Hindlimb muscle (tissue), 1 donor: Measurements from ENCODE around the gene TMEM175. TPM values are rescaled to one million over a fixed set of nuclear protein-coding genes. Genes with fewer than 3 reads are reported as not detected.

Experiments used
- DNase-seq: peaks from one replicate; pipeline ENCODE4 v3.0.0-alpha.2; 2013
- polyA plus RNA-seq: library from polyadenylated mRNA; unstranded; fragments of 120-200 nt; gene quantifications from one replicate; pipeline ENCODE4 v1.2.1, GENCODE V29; 2013; ENCODE audit not compliant: insufficient read length

TMEM175 gene
- polyA plus RNA-seq, 1 donor, result 22.1 TPM

DNA sequence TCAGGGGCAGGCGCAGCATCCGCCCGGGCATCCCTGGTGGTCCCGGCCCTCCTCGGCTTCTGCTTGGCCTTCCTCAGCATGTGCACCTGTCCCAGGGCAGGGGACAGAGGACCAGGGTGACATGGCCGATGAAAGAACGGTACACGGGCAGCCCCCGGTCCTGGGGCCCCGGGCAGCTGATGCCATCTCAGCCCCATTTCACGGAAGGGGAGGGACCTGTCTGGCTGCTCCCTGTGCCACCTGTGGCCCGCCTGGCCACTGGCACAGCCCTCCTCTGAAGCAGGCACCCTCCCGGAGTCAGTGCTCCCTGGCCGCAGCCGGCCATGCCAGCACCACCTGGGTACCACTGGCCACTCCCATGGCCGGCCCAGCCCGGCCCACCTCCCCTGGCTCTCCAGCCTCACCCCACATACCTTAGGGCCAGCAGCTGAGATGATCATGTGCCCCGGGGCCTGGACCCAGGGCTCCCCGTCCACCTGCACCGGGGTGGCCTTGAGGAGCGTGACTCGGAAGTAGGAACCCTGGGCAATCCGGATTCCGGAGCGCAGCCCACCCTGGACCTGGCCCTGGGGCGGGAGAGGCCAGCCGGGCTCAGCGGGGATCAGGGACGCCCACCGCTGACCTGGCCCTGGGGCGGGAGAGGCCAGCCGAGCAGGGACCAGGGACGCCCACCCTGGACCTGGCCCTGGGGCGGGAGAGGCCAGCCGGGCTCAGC lies 28.5 kb downstream of the TMEM175 start:
- no peak for DNase-seq

DNA sequence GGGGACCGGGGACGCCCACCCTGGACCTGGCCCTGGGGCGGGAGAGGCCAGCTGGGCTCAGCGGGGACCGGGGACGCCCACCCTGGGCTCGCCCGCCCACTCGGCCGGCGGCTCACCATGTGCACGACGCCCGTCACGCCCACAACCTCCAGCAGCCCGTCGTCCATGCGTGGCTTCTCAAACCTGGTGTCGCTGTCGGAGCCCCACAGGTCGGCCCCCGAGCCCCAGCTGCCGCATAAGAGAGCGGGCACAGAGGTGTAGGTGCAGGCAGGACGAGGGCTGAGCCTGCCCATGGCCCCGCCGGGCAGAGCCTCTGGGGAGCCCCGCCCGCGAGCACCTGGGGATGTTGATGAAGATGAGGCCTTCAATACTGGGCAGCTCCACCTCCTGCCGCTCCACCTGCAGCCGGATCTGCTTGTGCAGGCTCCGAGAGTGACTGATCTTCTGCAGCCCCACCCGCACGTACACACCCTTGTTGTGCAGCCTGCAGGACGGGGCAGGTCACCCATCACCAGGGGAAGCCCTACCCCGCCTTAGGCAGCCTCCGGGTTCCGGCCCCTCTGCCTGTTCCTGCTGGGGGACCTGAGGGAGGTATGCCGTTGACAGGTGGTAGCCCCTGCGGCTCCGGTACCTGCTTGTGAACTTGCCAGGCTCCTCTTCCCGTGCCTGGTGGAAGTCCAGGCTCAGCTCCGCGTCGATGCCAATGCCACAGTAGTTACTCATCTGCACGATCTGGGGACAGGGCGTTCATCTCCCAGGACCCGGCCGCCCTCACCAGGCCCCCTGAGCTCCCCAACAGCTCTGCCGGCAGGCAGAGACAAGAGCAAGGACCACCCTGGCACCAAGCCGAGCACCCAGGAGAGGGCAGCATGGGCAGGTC lies 29.3 kb downstream of the TMEM175 start:
- DNase-seq, result no peak

DNA sequence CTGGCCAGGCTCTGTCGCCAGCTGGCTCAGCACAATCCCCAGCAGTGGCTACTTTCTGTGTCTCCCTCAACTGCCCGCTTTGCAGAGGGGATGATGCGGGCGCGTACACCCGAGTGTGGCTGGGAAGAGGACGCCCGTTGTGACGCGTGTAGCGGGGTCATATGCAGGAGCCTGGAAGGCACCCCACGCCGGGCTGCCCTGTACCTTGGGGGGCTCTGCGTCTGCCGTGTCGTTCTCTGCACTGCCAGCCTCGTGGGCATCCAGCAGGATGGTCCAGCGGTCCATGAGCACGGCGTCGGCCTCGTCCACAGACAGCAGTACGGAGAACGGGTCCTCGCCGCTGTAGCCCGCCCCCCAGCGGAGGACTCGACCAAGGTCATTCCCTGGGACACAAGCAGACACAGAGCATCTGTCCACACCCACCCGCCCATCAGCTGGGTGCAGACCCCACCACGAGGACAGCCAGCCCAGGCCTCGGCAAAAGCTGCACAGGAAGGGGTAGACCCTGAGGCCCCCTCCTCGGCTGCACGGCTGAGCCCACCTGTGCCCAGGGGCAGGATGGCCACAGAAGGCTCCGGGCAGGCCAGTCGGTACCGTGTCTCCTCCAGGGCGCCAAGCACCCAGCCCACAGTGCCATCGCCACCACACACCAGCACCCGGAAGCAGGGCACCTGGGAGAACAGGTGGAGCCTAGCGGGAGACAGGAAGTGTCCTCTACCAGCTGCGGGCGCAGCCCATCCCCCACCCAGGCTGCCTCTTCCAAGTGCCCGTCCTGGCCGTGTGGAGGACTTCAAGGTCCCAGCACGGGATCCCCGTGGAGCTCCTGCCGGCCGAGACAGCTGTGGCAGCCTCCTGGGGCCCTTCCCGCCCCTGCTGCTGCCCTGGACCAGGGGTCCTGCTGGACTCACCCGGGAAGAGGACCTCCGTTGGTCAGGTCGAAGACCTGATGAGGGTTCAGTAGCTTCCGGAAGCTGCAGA lies 30.3 kb downstream of the TMEM175 start:
- no peak for DNase-seq

DNA sequence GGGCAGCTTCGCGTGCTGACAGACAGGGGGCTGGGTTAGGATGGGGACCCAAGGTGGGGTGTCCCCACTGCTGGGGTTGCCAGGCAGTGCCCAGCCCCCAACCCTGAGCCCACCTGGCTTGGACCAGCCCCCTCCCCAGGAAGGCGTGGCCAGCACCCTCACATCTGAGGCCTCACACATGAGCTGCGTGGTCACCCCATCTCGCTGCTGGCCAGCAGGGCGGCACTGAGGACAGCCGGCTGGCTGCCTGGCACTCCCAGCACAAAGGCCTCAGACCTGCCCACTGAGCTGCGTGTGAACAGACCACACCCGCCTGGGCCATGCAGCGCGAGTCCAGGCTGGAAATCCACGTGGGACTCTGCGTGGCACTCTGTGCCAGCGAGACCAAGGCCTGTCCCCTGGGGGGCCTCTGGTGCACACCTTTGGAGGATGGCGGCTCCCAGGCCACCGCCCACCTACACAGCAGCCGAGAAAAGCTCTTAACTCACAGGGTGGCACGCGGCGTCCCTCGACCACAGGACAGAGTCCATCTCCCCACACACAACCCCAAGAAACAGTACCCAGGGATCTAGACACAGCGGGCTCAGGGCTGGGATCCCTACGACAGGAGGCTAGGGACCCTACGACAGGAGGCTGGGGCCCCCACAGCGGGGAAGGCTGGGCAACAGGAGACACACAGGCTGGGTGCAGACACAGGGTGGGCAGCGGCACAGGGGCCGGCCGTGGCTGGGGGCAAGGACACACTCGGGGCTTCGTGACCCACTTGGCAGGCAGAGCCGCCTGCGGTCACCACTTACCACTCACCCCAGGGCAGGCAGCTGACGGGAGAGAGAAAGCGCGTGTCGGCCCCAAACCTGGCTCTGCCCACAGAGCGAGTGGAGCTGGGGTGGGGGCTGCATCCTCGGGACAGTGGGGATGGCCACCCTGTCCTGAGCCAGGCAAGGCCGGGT lies 31.3 kb downstream of the TMEM175 start:
- DNase-seq, result no peak

DNA sequence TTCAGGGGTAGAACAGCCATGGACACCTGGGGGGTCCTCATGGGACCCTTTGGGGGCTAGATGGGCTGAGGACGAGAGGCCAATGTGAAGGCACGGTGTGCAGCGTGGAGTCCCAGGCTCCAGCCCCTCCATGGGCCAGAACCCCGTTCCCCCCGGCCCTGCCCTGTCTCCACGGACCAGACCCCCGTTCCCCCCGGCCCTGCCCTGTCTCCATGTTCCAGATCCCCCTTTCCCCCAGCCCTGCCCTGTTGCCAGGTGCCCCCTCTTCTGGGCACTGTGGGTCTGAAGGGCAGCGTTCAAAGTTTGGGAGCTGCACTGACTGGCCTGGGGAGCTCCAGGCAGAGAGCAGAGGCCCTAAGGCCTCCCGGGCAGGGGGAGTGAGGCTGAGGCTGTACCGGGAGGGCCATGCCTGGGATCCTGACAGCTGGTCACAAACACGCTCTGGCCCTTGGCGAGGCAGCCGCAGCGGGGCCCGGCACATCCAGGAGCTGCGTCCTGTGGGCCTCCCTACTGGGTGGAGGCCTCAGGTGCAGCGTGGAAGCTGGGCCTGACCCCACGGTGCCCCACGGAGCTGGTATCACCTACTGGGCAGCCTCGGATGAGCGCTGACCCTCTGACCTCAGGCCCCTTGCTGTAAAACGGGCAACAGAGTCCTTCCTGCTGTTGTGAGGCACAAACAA lies 32.2 kb downstream of the TMEM175 start:
- DNase-seq, result no peak

DNA sequence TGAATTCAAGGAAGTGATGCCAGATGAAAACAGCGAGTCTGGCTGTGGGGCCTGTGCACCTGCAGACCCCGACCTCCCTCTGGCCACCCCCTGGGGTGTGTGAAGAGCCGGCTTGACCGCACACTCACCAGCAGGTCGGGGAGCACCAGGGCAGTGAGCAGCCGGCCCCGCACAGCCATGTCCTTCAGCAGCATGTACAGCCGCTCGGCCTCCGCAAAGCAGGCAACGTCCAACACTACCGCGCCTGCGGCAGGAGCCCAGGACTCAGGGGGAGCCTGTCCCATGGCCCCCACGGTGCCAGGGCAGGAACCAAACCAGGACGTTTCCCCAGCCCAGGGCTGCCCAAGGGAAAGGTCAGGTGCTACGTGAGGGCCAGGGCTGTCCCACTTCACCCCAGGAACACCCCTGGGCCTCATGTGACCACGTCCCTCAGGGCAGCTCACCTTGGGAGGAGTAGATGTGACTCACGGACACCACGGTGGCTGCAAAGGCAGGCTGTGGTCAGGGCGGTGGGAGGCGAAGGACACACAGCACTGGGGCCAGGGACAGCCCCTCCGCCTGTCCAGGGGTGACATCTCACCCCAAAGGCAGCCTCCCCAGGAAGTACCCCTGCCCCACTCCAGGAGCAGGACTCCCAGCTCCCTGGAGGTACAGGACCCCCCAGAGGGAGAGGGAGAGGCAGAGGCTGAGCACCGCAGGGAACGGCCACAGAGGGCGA lies 32.9 kb downstream of the TMEM175 start:
- no peak for DNase-seq

- DNase-seq, result no peak
Measured at GRCh38 chr4:965766-966134, 33.5 kb downstream of the TMEM175 start.

DNA sequence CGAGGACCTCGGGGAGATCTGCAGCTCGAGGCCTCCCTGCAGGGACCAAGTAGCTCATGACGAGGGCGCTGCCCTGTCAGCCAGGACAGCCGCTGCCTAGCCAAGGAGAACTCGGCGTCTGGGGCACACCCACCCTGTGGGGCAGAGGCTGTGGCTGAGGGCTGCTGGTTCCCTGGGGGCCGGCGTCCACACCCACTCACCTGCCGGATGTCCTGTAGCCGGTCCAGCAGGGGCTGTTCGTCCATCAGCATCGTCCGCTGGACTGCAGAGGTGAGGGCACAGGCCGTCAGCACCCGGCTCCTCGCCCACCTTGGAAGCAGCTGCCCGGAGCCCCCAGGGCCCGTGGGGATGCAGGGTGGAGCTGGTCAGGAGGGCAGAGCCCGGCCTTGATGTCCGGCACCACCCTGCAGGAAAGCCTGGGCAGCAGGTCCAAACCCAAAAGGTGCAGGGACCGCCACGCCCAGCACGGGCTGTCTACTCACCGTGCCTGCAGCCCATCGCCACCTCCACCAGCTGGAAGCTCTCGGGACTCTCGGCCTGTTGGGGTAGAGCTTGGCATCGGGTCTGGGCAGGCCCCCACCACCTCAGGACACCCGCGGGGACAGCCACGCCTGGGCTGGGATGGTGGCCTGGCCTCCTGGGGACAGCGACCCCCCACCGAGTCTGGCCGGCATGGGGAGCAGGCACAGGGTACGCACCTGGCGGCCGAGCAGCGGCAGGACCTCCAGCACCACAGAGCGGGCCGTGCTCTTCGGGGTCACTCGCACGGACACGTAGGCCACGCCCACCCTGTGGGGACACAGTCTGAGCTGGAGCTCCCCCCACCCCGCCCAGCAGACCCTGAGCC lies 34.2 kb downstream of the TMEM175 start:
- no peak for DNase-seq

DNA sequence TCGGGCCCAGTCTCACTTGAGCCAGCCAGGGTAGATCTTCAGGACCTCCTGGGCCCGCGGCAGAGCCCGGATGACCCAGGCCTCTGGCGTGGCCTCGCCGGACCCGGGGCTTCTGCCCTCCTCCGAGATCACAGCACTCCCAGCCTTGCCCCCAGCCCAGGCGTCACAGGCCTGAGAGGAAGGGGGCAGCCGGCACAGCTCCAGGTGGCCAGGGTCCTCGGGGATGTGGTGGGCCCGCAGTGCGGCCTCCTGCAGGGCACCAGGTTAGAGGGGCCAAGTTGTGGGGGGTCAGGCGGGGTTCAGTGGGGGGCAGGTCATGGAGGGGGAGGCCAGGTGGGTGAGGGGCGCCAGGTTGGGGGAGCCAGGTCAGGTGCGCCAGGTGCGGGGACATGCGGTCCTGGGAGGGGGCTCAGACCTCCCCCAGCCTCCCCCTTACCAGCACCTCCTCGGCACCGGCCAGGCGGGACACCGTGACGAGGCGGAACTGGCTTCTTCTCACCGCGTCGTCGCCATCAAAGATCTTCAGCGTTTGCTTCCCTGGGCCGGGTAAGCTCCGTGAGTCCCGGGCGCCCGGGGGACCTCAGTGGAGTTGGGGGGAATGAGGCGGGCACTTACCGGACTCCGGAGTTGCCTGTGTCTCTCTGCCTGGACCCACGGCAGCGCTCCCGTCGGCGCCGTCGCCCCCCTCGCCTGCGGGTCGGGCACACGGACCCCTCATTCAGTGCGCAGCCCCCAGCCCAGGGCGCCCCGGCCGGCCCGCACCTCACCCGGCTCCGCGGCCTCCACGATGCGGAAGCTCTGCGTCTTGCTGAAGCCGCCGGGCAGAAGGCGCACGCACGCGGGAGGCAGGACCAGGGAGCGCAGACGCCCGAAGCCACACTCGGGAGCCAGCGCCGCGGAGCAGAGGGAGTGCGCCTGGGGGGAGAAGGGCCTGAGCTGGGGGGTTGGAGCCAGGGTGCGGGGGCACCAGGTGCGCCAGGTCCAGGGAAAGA lies 35.1 kb downstream of the TMEM175 start:
- DNase-seq, result no peak

DNA sequence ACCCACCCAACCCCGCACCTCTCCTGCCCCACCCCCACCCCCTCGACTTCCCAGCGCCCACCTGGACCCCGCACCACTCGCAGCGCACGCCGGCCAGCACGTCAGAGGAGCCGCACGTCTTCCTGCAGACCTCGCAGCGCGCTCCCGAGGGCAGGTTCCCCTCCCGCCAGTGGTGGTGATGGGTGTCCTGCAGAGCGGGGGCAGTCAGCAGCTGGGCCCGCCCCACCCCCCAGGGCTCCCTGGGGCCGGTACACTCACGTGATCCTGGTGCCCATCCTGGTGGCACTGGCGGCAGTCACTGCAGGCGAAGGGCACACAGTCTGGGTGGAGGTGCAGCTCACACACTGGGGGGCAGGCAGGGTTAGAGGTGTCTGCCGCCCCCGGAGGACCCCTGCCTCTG lies 36.0 kb downstream of the TMEM175 start:
- no peak for DNase-seq

DNA sequence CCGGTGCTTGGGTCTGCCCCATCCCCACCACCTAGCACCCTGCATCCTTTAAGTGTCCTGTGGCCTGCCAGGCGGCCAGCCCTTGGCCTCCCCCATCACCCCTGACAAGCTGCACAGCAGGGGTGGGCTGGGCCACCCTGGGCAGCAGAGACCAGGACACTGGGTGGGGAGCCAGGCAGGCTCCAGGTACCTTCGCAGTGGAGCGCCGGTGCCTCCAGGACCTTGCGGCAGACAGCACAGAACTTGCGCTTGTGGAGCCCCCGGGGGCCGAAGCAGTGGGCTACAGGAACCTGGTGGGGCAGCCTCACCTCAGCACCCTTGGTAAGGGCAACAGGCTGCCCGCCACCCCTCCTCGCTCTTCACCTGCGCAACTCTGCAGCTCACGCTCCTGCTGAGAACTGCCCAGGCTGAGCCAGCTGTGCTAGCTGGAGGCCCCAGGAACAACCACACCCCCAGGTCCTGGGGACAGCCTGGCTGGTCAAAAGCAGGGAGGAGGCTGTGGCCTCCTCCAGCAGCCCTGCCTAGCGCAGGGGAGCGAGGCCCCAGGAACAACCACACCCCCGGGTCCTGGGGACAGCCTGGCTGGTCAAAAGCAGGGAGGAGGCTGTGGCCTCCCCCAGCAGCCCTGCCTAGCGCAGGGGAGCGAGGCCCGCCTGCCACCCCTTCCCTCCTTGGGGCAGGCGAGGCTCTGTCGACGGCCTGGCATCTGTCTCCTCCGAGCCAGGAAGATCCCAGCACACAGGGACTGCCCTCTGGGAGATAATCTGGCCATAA lies 36.5 kb downstream of the TMEM175 start:
- DNase-seq, result no peak

- no peak for DNase-seq
Measured at GRCh38 chr4:970046-970745, 37.9 kb downstream of the TMEM175 start.

DNA sequence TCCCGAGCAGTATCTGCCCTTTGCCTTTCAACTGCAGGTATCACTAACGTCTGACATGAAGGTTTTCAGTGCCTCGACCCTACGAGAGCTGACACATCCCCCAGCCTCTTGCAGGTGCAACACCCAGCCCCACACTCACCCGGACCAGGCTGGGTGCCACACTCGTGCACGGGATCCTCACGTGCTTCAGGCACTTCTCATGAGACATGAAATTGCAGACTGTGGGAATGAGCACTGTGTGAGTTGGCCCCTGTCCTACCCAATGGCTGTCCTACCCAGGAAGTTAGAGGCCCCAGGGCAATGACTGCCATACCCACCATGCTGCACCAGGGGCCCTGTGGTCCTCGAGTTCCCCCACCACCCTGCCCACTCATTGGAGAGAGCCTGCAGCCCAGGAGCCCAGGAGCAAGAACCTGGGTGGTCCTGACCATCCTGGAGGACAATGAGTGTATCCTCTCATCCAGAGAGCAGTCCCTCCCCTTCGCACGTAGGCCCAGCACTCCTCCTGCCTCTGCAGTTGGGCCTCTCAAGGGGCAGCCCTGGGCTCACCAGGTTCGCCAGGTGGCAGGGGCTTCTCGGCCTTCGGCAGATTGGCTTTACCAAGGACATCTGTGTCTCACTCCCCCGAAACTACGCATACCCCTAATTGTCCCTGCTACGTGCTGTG lies 38.7 kb downstream of the TMEM175 start:
- DNase-seq, result no peak

- DNase-seq, result no peak
Measured at GRCh38 chr4:971666-972500, 39.6 kb downstream of the TMEM175 start.
